Vagina (tissue), 2 donors: ENCODE data around the gene IRF1. TPM values are rescaled to one million over a fixed set of nuclear protein-coding genes. Genes with fewer than 3 reads are reported as not detected.
"Not testable (repeated sequence)": the region's sequence is repeated elsewhere in the genome, so short reads cannot be mapped to it uniquely, and the experiment has no call there.

Source experiments
- DNase-seq, 2 donors: peaks; one replicate each; pipeline ENCODE4 v3.0.0-alpha.2; 2017; ENCODE audit errors: extremely low spot score in 2 of 2
- H3K27ac ChIP-seq: fragments of 200-600 bp; sonication (generic); one replicate; pipeline ENCODE4 v1.5.1; 2019
- H3K27me3 ChIP-seq: fragments of 200-600 bp; sonication (generic); one replicate; pipeline ENCODE4 v1.5.1; 2019
- H3K36me3 ChIP-seq, 2 donors: fragments of 200-600 bp; sonication (generic); one replicate each; pipeline ENCODE4 v1.5.1; 2017 to 2019
- H3K4me1 ChIP-seq: fragments of 200-600 bp; sonication (generic); one replicate; pipeline ENCODE4 v1.5.1; 2019
- H3K4me3 ChIP-seq, 2 donors: fragments of 200-600 bp; sonication (generic); 1 replicate in 1 of 2; 2 replicates in 1 of 2; pipeline ENCODE4 v1.5.1; 2016 to 2019
- H3K9me3 ChIP-seq: fragments of 200-600 bp; sonication (generic); one replicate; pipeline ENCODE4 v1.5.1; 2019
- CTCF ChIP-seq, 3 experiments: fragments of 450-650 bp in 2 of 3; fragments of 200-600 bp in 1 of 3; sonication (generic) in 1 of 3; IDR thresholded peaks; one replicate each; pipeline ENCODE4 v1.5.1; 2017 to 2019; ENCODE audit warnings: antibody characterized with exemption in 3 of 3, mild to moderate bottlenecking in 2 of 3, moderate library complexity in 2 of 3
- POLR2A ChIP-seq, 2 donors: fragments of 450-650 bp; IDR thresholded peaks; one replicate each; pipeline ENCODE4 v1.6.1; 2017; ENCODE audit warnings: antibody characterized with exemption in 2 of 2, mild to moderate bottlenecking in 2 of 2, moderate library complexity in 2 of 2
- POLR2AphosphoS5 ChIP-seq, 2 donors: sonication (generic); formaldehyde crosslinking; IDR thresholded peaks; one replicate each; pipeline ENCODE4 v1.9.0; 2017; ENCODE audit warnings: antibody characterized with exemption in 2 of 2, mild to moderate bottlenecking in 2 of 2, low read depth in 1 of 2; ENCODE audit not compliant: insufficient read depth in 1 of 2
- intact Hi-C: fragments of 100-400 bp; cut with DNase I; formaldehyde crosslinking; loops from one replicate; pipeline ENCODE4 v1.15.1; 2023
- total RNA-seq: library from RNA; depleted of rRNA; stranded (reverse); fragments of >200 nt; gene quantifications from one replicate; pipeline ENCODE4 v1.2.3, GENCODE V29; 2016

The IRF1 gene
- total RNA-seq, 1 donor from 2014 or later, result 49.8 TPM

- H3K4me3 ChIP-seq, result no peak overlapping the region
- intact Hi-C loops, result no loop called here
- H3K27me3 ChIP-seq, result no peaks in the 10 kb centered on the region
- DNase-seq, result no peak
- H3K27ac ChIP-seq, result no peak overlapping the region
- H3K4me1 ChIP-seq, result no peaks in the 10 kb centered on the region
- no peak for TF ChIP-seq POLR2AphosphoS5 (IDR thresholded peaks at IDR 0.05; ENCODE audit: insufficient read depth in 1 of 2, low read depth in 1 of 2)
- no peak for TF ChIP-seq CTCF (IDR thresholded peaks at IDR 0.05)
- no peak for TF ChIP-seq POLR2A (IDR thresholded peaks at IDR 0.05)
- no peaks in the 10 kb centered on the region for H3K36me3 ChIP-seq
- H3K9me3 ChIP-seq, result no peaks in the 10 kb centered on the region
Measured at GRCh38 chr5:132528021-132528420, 37.4 kb upstream of the IRF1 start.

- intact Hi-C loops, result no loop called here
- H3K27ac ChIP-seq, result no peak overlapping the region
- H3K4me1 ChIP-seq, result no peaks in the 10 kb centered on the region
- no peaks in the 10 kb centered on the region for H3K9me3 ChIP-seq
- TF ChIP-seq POLR2A (IDR thresholded peaks at IDR 0.05) (no peak), CTCF (IDR thresholded peaks at IDR 0.05) (peak in 1 of 3 experiments; percentile 3)
- DNase-seq, result no peak
- no peak overlapping the region for H3K4me3 ChIP-seq
- no peaks in the 10 kb centered on the region for H3K27me3 ChIP-seq
- no peaks in the 10 kb centered on the region for H3K36me3 ChIP-seq
Measured at GRCh38 chr5:132526974-132527564, 36.5 kb upstream of the IRF1 start.

- DNase-seq, result no peak
Measured at GRCh38 chr5:132526290-132526973, 35.9 kb upstream of the IRF1 start.

GRCh38 chr5:132525299-132525724, 34.7 kb upstream of the IRF1 start:
- intact Hi-C loops, result no loop called here
- H3K4me3 ChIP-seq, result no peak overlapping the region
- TF ChIP-seq POLR2A (IDR thresholded peaks at IDR 0.05) (no peak), POLR2AphosphoS5 (IDR thresholded peaks at IDR 0.05; ENCODE audit: insufficient read depth in 1 of 2, low read depth in 1 of 2) (no peak), CTCF (IDR thresholded peaks at IDR 0.05) (no peak)
- H3K27me3 ChIP-seq, result no peaks in the 10 kb centered on the region
- no peaks in the 10 kb centered on the region for H3K36me3 ChIP-seq
- H3K4me1 ChIP-seq, result no peaks in the 10 kb centered on the region
- no peak for DNase-seq
- H3K27ac ChIP-seq, result no peak overlapping the region
- H3K9me3 ChIP-seq, result no peaks in the 10 kb centered on the region

More at GRCh38 chr5:132526290-132526973, 35.9 kb upstream of the IRF1 start:
- no peak overlapping the region for H3K27ac ChIP-seq
- no peak for TF ChIP-seq POLR2AphosphoS5 (IDR thresholded peaks at IDR 0.05; ENCODE audit: insufficient read depth in 1 of 2, low read depth in 1 of 2)
- TF ChIP-seq CTCF (IDR thresholded peaks at IDR 0.05), result peak; percentile 35 to 80 (median 79)
- TF ChIP-seq POLR2A (IDR thresholded peaks at IDR 0.05), result no peak
- no peak overlapping the region for H3K4me3 ChIP-seq
- no peaks in the 10 kb centered on the region for H3K36me3 ChIP-seq
- no peaks in the 10 kb centered on the region for H3K27me3 ChIP-seq
- H3K9me3 ChIP-seq, result no peaks in the 10 kb centered on the region
- H3K4me1 ChIP-seq, result no peaks in the 10 kb centered on the region
- intact Hi-C loops, result no loop called here

GRCh38 chr5:132524877-132525276, 34.3 kb upstream of the IRF1 start:
- H3K4me1 ChIP-seq, H3K36me3 ChIP-seq, H3K27me3 ChIP-seq, intact Hi-C loops, H3K4me3 ChIP-seq, DNase-seq, H3K9me3 ChIP-seq, H3K27ac ChIP-seq: not testable (repeated sequence)

- H3K4me1 ChIP-seq, H3K27ac ChIP-seq, intact Hi-C loops, H3K36me3 ChIP-seq, H3K27me3 ChIP-seq, H3K9me3 ChIP-seq, H3K4me3 ChIP-seq, DNase-seq: not testable (repeated sequence)
Measured at GRCh38 chr5:132522067-132522466, 31.5 kb upstream of the IRF1 start.

- H3K4me1 ChIP-seq, H3K27ac ChIP-seq, H3K4me3 ChIP-seq, H3K9me3 ChIP-seq, intact Hi-C loops, DNase-seq, H3K27me3 ChIP-seq, H3K36me3 ChIP-seq: not testable (repeated sequence)
Measured at GRCh38 chr5:132513618-132514336, 23.2 kb upstream of the IRF1 start.
